ENCODE data around the gene GPR180. TPM values are rescaled to one million over a fixed set of nuclear protein-coding genes. Genes with fewer than 3 reads are reported as not detected.
A peak's percentile ranks its signal among the peaks of the same experiment; 100 is the strongest.

Gene GPR180
- polyA plus RNA-seq, 1 donor: 5.6 TPM

DNA sequence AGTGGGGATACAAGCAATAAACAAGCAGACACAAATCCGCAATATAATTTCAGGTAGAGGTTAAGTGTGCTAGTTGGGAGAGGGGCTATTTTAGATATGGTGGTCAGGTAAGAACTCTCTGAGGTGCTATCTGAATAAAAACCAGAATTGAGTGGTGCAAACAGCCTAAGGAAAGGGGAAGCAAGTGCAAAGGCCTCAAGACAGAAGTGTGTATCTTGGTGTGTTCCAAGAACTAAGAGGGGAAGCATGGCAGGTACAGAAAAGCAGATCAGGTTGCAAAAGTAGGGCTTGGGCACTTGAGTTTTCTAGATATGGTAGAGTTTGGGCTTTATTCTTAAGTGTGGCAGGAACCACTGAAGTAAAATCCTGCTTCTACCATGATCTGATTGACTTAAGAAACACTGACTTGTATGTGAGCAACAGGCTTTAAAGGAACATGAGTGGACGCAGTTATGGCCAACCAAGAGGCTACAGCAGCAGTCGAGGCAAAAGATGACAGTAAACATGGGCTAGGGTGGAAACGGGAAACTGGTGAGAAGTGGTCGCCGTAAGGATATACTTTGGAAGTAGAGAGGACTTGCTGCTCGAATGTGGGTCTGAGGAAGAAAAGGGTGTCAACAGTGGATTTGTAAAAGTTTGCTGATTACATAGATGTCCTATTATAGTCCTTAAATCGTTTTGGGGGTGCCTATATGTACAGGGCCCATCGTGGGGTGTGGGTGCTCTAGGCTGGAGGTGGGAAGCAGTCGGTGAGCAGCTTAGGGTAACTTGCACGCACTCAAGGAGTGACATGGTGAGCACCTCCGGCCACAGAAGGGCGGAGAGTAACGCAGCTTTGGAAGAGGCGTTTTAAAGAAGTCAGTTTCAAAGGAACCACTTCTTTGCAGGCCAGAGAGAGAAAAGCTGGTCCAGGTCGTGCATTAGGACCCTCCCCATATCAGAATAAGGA is 6.4 kb upstream of the GPR180 start:
- DNase-seq: no peak
- H3K4me3 ChIP-seq (ENCODE audit: low read length): peak overlapping the region; percentile 93
- peaks cover 16% of the 10 kb centered on the region for H3K4me1 ChIP-seq (ENCODE audit: control insufficient read depth, insufficient read depth, low read length)
- peak overlapping the region; percentile 82 for H3K27ac ChIP-seq (ENCODE audit: low read length)
- no peaks in the 10 kb centered on the region for H3K9me3 ChIP-seq (ENCODE audit: control insufficient read depth, low read depth, low read length)
- no peaks in the 10 kb centered on the region for H3K27me3 ChIP-seq (ENCODE audit: control insufficient read depth, insufficient read depth, low read length)
- WGBS (ENCODE audit: insufficient coverage, low lambda C conversion rate): no CpG with 5 or more reads among the region's 16 CpGs
- H3K36me3 ChIP-seq (ENCODE audit: control insufficient read depth, insufficient read depth, low read length): peaks cover 20% of the 10 kb centered on the region

GRCh38 chr13:94595950-94596574 is 5.6 kb upstream of the GPR180 start, which contains the start of gene TGDS:
TGDS (minus strand) TSS chr13:94596152; CDS start chr13:94596136, 16 bp downstream.
- DNase-seq: peak; percentile 93 to 97
- Histone ChIP-seq H3K4me1 (ENCODE audit: control insufficient read depth, insufficient read depth, low read length) (peaks cover 19% of the 10 kb centered on the region), H3K27ac (ENCODE audit: low read length) (peak within 1 kb of the TSS; percentile 82), H3K4me3 (ENCODE audit: low read length) (peak within 1 kb of the TSS; percentile 93), H3K27me3 (ENCODE audit: control insufficient read depth, insufficient read depth, low read length) (no peaks in the 10 kb centered on the region), H3K9me3 (ENCODE audit: control insufficient read depth, low read depth, low read length) (peaks cover 4% of the 10 kb centered on the region), H3K36me3 (ENCODE audit: control insufficient read depth, insufficient read depth, low read length) (peaks cover 13% of the 10 kb centered on the region)
- no CpG with 5 or more reads among the region's 41 CpGs for WGBS (ENCODE audit: insufficient coverage, low lambda C conversion rate)

DNA sequence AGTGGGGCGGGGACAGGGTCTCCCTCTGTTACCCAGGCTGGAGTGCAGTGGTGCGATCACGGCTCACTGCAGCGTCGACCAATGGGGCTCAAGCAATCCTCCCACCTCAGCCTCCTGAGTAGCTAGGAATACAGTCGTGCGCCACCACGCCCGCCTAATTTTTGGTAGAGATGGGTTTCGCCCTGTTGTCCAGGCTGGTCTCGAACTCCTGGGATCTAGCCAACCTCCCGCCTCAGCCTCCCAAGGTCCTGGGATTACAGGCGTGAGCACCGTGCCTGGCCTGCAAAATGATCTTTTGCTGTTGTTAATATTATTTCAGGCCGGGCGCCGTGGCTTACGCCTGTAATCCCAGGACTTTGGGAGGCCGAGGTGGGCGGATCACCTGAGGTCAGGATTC is 5.1 kb upstream of the GPR180 start:
- Histone ChIP-seq H3K9me3 (ENCODE audit: control insufficient read depth, low read depth, low read length) (peaks cover 6% of the 10 kb centered on the region), H3K27ac (ENCODE audit: low read length) (no peak overlapping the region), H3K36me3 (ENCODE audit: control insufficient read depth, insufficient read depth, low read length) (peaks cover 9% of the 10 kb centered on the region), H3K4me1 (ENCODE audit: control insufficient read depth, insufficient read depth, low read length) (peaks cover 21% of the 10 kb centered on the region), H3K27me3 (ENCODE audit: control insufficient read depth, insufficient read depth, low read length) (no peaks in the 10 kb centered on the region), H3K4me3 (ENCODE audit: low read length) (peak overlapping the region; percentile 93)
- WGBS (ENCODE audit: insufficient coverage, low lambda C conversion rate): no CpG with 5 or more reads among the region's 20 CpGs
- no peak for DNase-seq

- no peaks in the 10 kb centered on the region for H3K27me3 ChIP-seq (ENCODE audit: control insufficient read depth, insufficient read depth, low read length)
- H3K9me3 ChIP-seq (ENCODE audit: control insufficient read depth, low read depth, low read length): peaks cover 6% of the 10 kb centered on the region
- WGBS (ENCODE audit: insufficient coverage, low lambda C conversion rate): no CpG with 5 or more reads among the region's 3 CpGs
- H3K4me3 ChIP-seq (ENCODE audit: low read length): no peak overlapping the region
- no peaks in the 10 kb centered on the region for H3K36me3 ChIP-seq (ENCODE audit: control insufficient read depth, insufficient read depth, low read length)
- no peak for DNase-seq
- no peak overlapping the region for H3K27ac ChIP-seq (ENCODE audit: low read length)
- peaks cover 21% of the 10 kb centered on the region for H3K4me1 ChIP-seq (ENCODE audit: control insufficient read depth, insufficient read depth, low read length)
Measured at GRCh38 chr13:94598281-94598680, 3.4 kb upstream of the GPR180 start.

- DNase-seq: peak in 1 of 2 donors; percentile 50
- no peaks in the 10 kb centered on the region for H3K36me3 ChIP-seq (ENCODE audit: control insufficient read depth, insufficient read depth, low read length)
- WGBS (ENCODE audit: insufficient coverage, low lambda C conversion rate): no CpG with 5 or more reads among the region's 3 CpGs
- H3K4me3 ChIP-seq (ENCODE audit: low read length): no peak overlapping the region
- H3K27ac ChIP-seq (ENCODE audit: low read length): no peak overlapping the region
- peaks cover 14% of the 10 kb centered on the region for H3K4me1 ChIP-seq (ENCODE audit: control insufficient read depth, insufficient read depth, low read length)
- no peaks in the 10 kb centered on the region for H3K27me3 ChIP-seq (ENCODE audit: control insufficient read depth, insufficient read depth, low read length)
- peaks cover 6% of the 10 kb centered on the region for H3K9me3 ChIP-seq (ENCODE audit: control insufficient read depth, low read depth, low read length)
Measured at GRCh38 chr13:94599877-94600276, 1.8 kb upstream of the GPR180 start.

GRCh38 chr13:94602467-94602866 is 810 bp downstream of the GPR180 start:
- H3K4me1 ChIP-seq (ENCODE audit: control insufficient read depth, insufficient read depth, low read length): peaks cover 12% of the 10 kb centered on the region
- H3K27me3 ChIP-seq (ENCODE audit: control insufficient read depth, insufficient read depth, low read length): no peaks in the 10 kb centered on the region
- H3K36me3 ChIP-seq (ENCODE audit: control insufficient read depth, insufficient read depth, low read length): peaks cover 5% of the 10 kb centered on the region
- WGBS (ENCODE audit: insufficient coverage, low lambda C conversion rate): no CpG with 5 or more reads among the region's 1 CpG
- H3K9me3 ChIP-seq (ENCODE audit: control insufficient read depth, low read depth, low read length): peaks cover 6% of the 10 kb centered on the region
- H3K27ac ChIP-seq (ENCODE audit: low read length): peak overlapping the region; percentile 91
- peak overlapping the region; percentile 66 for H3K4me3 ChIP-seq (ENCODE audit: low read length)
- DNase-seq: no peak

DNA sequence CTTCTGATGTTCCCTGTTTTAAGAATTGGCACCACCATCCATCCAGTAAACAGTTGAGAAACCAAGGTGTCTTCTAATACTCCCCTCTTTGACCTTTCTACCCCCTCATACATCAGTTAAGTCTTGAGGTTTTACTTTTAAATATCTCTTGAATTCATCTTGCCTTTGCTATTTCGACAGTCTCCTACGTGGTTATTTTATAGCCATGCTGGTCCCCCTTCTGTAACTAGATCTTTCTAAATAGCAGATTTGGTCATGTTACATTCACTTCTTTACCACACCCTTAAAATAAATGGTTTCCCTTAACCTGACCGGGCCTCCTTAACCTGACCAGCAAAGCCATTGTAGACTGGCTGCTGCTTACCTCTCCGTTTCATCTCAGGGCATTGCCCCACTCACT is 5.4 kb downstream of the GPR180 start:
- no peak for DNase-seq
- no peaks in the 10 kb centered on the region for H3K4me1 ChIP-seq (ENCODE audit: control insufficient read depth, insufficient read depth, low read length)
- 85% methylated on average over 2 of the region's 4 CpGs for WGBS (ENCODE audit: insufficient coverage, low lambda C conversion rate)
- H3K36me3 ChIP-seq (ENCODE audit: control insufficient read depth, insufficient read depth, low read length): peaks cover 19% of the 10 kb centered on the region
- no peaks in the 10 kb centered on the region for H3K27me3 ChIP-seq (ENCODE audit: control insufficient read depth, insufficient read depth, low read length)
- no peak overlapping the region for H3K4me3 ChIP-seq (ENCODE audit: low read length)
- H3K9me3 ChIP-seq (ENCODE audit: control insufficient read depth, low read depth, low read length): no peaks in the 10 kb centered on the region
- no peak overlapping the region for H3K27ac ChIP-seq (ENCODE audit: low read length)

- peak in 1 of 2 donors; percentile 8 for DNase-seq
- no peak overlapping the region for H3K4me3 ChIP-seq (ENCODE audit: low read length)
- no CpG with 5 or more reads among the region's 3 CpGs for WGBS (ENCODE audit: insufficient coverage, low lambda C conversion rate)
- H3K27ac ChIP-seq (ENCODE audit: low read length): no peak overlapping the region
- H3K36me3 ChIP-seq (ENCODE audit: control insufficient read depth, insufficient read depth, low read length): peaks cover 21% of the 10 kb centered on the region
- H3K4me1 ChIP-seq (ENCODE audit: control insufficient read depth, insufficient read depth, low read length): no peaks in the 10 kb centered on the region
- no peaks in the 10 kb centered on the region for H3K27me3 ChIP-seq (ENCODE audit: control insufficient read depth, insufficient read depth, low read length)
- no peaks in the 10 kb centered on the region for H3K9me3 ChIP-seq (ENCODE audit: control insufficient read depth, low read depth, low read length)
Measured at GRCh38 chr13:94607939-94608338, 6.3 kb downstream of the GPR180 start.

- Histone ChIP-seq H3K36me3 (ENCODE audit: control insufficient read depth, insufficient read depth, low read length) (peaks cover 21% of the 10 kb centered on the region), H3K27ac (ENCODE audit: low read length) (no peak overlapping the region), H3K4me1 (ENCODE audit: control insufficient read depth, insufficient read depth, low read length) (no peaks in the 10 kb centered on the region), H3K9me3 (ENCODE audit: control insufficient read depth, low read depth, low read length) (no peaks in the 10 kb centered on the region), H3K27me3 (ENCODE audit: control insufficient read depth, insufficient read depth, low read length) (no peaks in the 10 kb centered on the region), H3K4me3 (ENCODE audit: low read length) (no peak overlapping the region)
- WGBS (ENCODE audit: insufficient coverage, low lambda C conversion rate): no CpG with 5 or more reads among the region's 1 CpG
- DNase-seq: no peak
Measured at GRCh38 chr13:94608586-94608985, 6.9 kb downstream of the GPR180 start.

DNA sequence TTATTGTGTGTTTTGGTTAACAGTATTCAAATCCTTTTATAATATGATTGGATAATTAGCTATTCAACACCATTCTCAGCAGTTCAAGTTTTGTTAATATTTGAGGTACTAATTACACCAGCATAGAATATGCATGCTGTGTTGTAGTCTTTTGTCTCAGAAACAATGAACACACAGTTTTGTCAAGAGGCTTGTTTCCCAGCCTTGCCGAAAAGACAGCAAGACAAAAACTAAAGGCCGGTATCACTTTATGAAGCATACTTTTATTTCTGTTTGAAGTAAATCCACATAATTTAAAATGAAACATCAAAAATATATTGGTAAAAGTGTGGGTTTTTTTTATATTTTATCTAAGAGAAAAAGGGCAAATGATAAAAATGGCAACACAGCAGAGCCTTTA is 7.5 kb downstream of the GPR180 start:
- Histone ChIP-seq H3K4me3 (ENCODE audit: low read length) (no peak overlapping the region), H3K27me3 (ENCODE audit: control insufficient read depth, insufficient read depth, low read length) (no peaks in the 10 kb centered on the region), H3K27ac (ENCODE audit: low read length) (no peak overlapping the region), H3K36me3 (ENCODE audit: control insufficient read depth, insufficient read depth, low read length) (peaks cover 23% of the 10 kb centered on the region), H3K9me3 (ENCODE audit: control insufficient read depth, low read depth, low read length) (no peaks in the 10 kb centered on the region), H3K4me1 (ENCODE audit: control insufficient read depth, insufficient read depth, low read length) (no peaks in the 10 kb centered on the region)
- no peak for DNase-seq
- WGBS (ENCODE audit: insufficient coverage, low lambda C conversion rate): 100% methylated on average over 2 of the region's 2 CpGs
